Natural killer cell (primary cell): ENCODE measurements around the gene UBE2L3. TPM values are rescaled to one million over a fixed set of nuclear protein-coding genes. Genes with fewer than 3 reads are reported as not detected.

Experiments used
- ATAC-seq, 3 donors: fragments of 150-1000 bp in 2 of 3; fragments of 200-7000 bp in 1 of 3; cut with Tn5 transposase; 1 replicate in 1 of 3; 2 replicates in 2 of 3; pipeline ENCODE4 v1.10.0; 2021; ENCODE audit warnings: mild to moderate bottlenecking in 2 of 3, moderate library complexity in 2 of 3
- DNase-seq, 2 donors: peaks; one replicate each; pipeline versions ENCODE4 v3.0.0 to v3.0.0-alpha.2; 2013 to 2021; ENCODE audit warnings: mixed read lengths in 1 of 2
- H3K27ac ChIP-seq: one replicate; pipeline ENCODE4 v1.5.1; 2013; ENCODE audit warnings: mild to moderate bottlenecking, low read length
- H3K27me3 ChIP-seq: one replicate; pipeline ENCODE4 v1.6.1; 2013; ENCODE audit warnings: low read length; ENCODE audit not compliant: control insufficient read depth, insufficient read depth
- H3K36me3 ChIP-seq: one replicate; pipeline ENCODE4 v1.6.1; 2013; ENCODE audit warnings: low read length; ENCODE audit not compliant: control insufficient read depth, insufficient read depth
- H3K4me1 ChIP-seq: one replicate; pipeline ENCODE4 v1.6.1; 2013; ENCODE audit warnings: low read length; ENCODE audit not compliant: control insufficient read depth, insufficient read depth
- H3K4me3 ChIP-seq: one replicate; pipeline ENCODE4 v1.5.1; 2013; ENCODE audit warnings: low read length
- H3K9me3 ChIP-seq: one replicate; pipeline ENCODE4 v1.6.1; 2013; ENCODE audit warnings: low read length; ENCODE audit not compliant: control insufficient read depth, insufficient read depth
- H3K27ac Mint-ChIP-seq, 2 donors: one replicate each; pipeline ENCODE4 v1.8.0; 2022; ENCODE audit warnings: mild to moderate bottlenecking in 2 of 2, mixed read lengths in 2 of 2, moderate library complexity in 1 of 2
- H3K27me3 Mint-ChIP-seq, 2 donors: one replicate each; pipeline ENCODE4 v1.8.0; 2022; ENCODE audit warnings: low read depth in 2 of 2, mixed read lengths in 2 of 2
- H3K36me3 Mint-ChIP-seq: one replicate; pipeline ENCODE4 v1.8.0; 2022; ENCODE audit warnings: mixed read lengths
- H3K4me1 Mint-ChIP-seq, 2 donors: one replicate each; pipeline ENCODE4 v1.8.0; 2022; ENCODE audit warnings: mixed read lengths in 2 of 2
- H3K4me3 Mint-ChIP-seq: one replicate; pipeline ENCODE4 v1.8.0; 2022; ENCODE audit warnings: mild to moderate bottlenecking, moderate library complexity, mixed read lengths
- H3K9me3 Mint-ChIP-seq, 2 donors: one replicate each; pipeline ENCODE4 v1.8.0; 2022; ENCODE audit warnings: mixed read lengths in 2 of 2
- WGBS: methylation state at CpG from one replicate; pipeline ENCODE4 v1.1.7; 2013; ENCODE audit warnings: missing lambda C conversion rate; ENCODE audit not compliant: insufficient coverage; 5-methylcytosine and 5-hydroxymethylcytosine counted together
- intact Hi-C: fragments of 100-400 bp; cut with micrococcal nuclease; formaldehyde crosslinking; loops from one replicate; pipeline ENCODE4 v1.14.2; 2022
- total RNA-seq, 4 donors: library from RNA; stranded (reverse); fragments of 120-200 nt in 1 of 4; gene quantifications; one replicate each; pipeline versions ENCODE4 v1.2.3 to v1.2.4, GENCODE V29; 2013 to 2022
- TF ChIP-seq, protein P1 (sequence below): fragments of 200-600 bp; IDR thresholded peaks from one replicate; pipeline ENCODE4 v1.8.0; 2022; ENCODE audit warnings: antibody characterized with exemption

UBE2L3 gene
- total RNA-seq, 3 donors from 2014 or later (not counting 1 experiment from before 2014, with no cell fraction given): 30.7 to 39.8 (median 39.7) TPM

DNA sequence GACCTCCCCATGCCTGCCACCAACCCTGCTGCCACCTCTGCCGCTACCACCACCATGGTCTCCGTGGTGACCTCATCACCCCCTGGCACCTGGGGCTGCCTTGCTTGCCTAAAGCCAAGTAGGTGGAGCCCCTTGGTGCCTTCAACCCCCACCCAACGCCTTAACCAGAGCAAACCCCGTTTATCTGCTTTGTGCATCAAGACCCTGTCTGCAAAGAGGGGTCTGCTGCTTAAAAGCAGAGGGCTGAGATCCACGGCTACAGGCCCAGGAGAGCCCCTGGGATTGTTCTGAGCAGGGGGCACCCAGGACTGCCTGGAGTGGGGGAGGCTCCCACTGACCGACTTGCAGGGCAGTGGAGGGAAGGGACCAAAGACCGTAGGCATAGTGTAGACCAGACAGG lies 93.4 kb downstream of the UBE2L3 start:
- WGBS: 82% methylated on average over 7 of the region's 7 CpGs
- ATAC-seq (no peak), DNase-seq (no peak)
- H3K9me3 ChIP-seq: no peaks in the 10 kb centered on the region
- H3K36me3 ChIP-seq: no peaks in the 10 kb centered on the region
- peaks cover 24% of the 10 kb centered on the region for H3K4me1 ChIP-seq
- no peaks in the 10 kb centered on the region for H3K27me3 Mint-ChIP-seq
- no peaks in the 10 kb centered on the region for H3K9me3 Mint-ChIP-seq
- H3K4me3 ChIP-seq: no peak overlapping the region
- no peak overlapping the region for H3K4me3 Mint-ChIP-seq
- intact Hi-C loops: no loop called here
- H3K4me1 Mint-ChIP-seq: peaks cover 15 to 25% of the 10 kb centered on the region in 2 donors
- H3K27me3 ChIP-seq: no peaks in the 10 kb centered on the region
- H3K27ac ChIP-seq: no peak overlapping the region
- H3K27ac Mint-ChIP-seq: no peak overlapping the region
- TF ChIP-seq, protein P1, sequence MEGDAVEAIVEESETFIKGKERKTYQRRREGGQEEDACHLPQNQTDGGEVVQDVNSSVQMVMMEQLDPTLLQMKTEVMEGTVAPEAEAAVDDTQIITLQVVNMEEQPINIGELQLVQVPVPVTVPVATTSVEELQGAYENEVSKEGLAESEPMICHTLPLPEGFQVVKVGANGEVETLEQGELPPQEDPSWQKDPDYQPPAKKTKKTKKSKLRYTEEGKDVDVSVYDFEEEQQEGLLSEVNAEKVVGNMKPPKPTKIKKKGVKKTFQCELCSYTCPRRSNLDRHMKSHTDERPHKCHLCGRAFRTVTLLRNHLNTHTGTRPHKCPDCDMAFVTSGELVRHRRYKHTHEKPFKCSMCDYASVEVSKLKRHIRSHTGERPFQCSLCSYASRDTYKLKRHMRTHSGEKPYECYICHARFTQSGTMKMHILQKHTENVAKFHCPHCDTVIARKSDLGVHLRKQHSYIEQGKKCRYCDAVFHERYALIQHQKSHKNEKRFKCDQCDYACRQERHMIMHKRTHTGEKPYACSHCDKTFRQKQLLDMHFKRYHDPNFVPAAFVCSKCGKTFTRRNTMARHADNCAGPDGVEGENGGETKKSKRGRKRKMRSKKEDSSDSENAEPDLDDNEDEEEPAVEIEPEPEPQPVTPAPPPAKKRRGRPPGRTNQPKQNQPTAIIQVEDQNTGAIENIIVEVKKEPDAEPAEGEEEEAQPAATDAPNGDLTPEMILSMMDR: no peak
- no peaks in the 10 kb centered on the region for H3K36me3 Mint-ChIP-seq

DNA sequence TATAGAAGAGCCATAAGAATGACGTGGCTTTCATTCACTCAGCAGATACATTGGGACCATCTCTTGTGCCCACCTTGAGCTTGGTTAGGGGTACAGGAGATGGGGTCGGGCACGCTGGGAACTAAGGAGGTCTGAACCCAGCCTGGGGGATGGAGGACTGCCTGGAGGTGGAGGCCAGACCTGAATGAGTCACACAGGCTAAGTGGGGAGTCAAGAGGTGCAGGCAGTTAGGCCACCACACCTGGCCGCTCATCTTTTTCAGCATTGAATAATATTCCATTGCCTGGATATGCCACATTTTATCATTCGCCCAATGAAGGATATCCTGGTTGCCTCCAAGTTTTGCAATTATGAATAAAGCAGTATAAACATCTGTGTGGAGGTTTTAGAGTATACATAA lies 94.5 kb downstream of the UBE2L3 start:
- H3K27ac Mint-ChIP-seq: no peak overlapping the region
- 100% methylated on average over 5 of the region's 5 CpGs for WGBS
- peaks cover 26% of the 10 kb centered on the region for H3K4me1 ChIP-seq
- intact Hi-C loops: no loop called here
- H3K36me3 Mint-ChIP-seq: no peaks in the 10 kb centered on the region
- no peak overlapping the region for H3K27ac ChIP-seq
- no peaks in the 10 kb centered on the region for H3K36me3 ChIP-seq
- peaks cover 13 to 24% of the 10 kb centered on the region in 2 donors for H3K4me1 Mint-ChIP-seq
- no peaks in the 10 kb centered on the region for H3K27me3 ChIP-seq
- no peak for DNase-seq
- H3K4me3 Mint-ChIP-seq: no peak overlapping the region
- H3K9me3 ChIP-seq: no peaks in the 10 kb centered on the region
- no peak for ATAC-seq
- TF ChIP-seq, protein P1: no peak
- H3K9me3 Mint-ChIP-seq: no peaks in the 10 kb centered on the region
- no peaks in the 10 kb centered on the region for H3K27me3 Mint-ChIP-seq
- H3K4me3 ChIP-seq: no peak overlapping the region

DNA sequence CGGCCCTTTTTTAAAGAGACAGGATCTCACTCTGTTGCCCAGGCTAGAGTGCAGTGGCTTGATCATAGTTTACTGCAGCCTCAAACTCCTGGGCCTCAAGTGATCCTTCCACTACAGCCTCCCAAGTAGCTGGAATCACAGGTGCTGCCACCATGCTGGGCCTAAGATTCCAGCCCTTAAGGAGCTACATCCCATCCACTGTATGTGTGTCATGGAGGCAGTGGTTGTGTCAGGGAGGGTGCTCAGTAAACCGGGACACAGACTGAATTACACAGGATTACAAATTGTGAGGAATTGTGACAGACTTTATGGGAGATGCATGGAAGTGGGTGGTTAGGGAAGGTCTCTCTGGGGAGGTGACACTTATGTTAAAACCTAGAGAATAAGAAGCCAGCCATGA lies 96.2 kb downstream of the UBE2L3 start:
- DNase-seq: no peak
- Mint-ChIP-seq H3K27ac (no peak overlapping the region), H3K36me3 (no peaks in the 10 kb centered on the region), H3K4me1 (peaks cover 24 to 33% of the 10 kb centered on the region in 2 donors), H3K9me3 (no peaks in the 10 kb centered on the region), H3K27me3 (no peaks in the 10 kb centered on the region), H3K4me3 (peak overlapping the region; percentile 35)
- intact Hi-C loops: no loop called here
- H3K9me3 ChIP-seq: no peaks in the 10 kb centered on the region
- TF ChIP-seq, protein P1: no peak
- peaks cover 25% of the 10 kb centered on the region for H3K4me1 ChIP-seq
- no peaks in the 10 kb centered on the region for H3K36me3 ChIP-seq
- no peak overlapping the region for H3K4me3 ChIP-seq
- H3K27ac ChIP-seq: no peak overlapping the region
- WGBS: 95% methylated on average over 2 of the region's 2 CpGs
- no peaks in the 10 kb centered on the region for H3K27me3 ChIP-seq
- ATAC-seq: no peak
